Measurements from ENCODE around the gene MTOR. TPM values are rescaled to one million over a fixed set of nuclear protein-coding genes. Genes with fewer than 3 reads are reported as not detected.
"Not testable (repeated sequence)": the region's sequence is repeated elsewhere in the genome, so short reads cannot be mapped to it uniquely, and the experiment has no call there.

MTOR gene
- total RNA-seq, 1 donor from 2014 or later: 25.1 TPM

DNA sequence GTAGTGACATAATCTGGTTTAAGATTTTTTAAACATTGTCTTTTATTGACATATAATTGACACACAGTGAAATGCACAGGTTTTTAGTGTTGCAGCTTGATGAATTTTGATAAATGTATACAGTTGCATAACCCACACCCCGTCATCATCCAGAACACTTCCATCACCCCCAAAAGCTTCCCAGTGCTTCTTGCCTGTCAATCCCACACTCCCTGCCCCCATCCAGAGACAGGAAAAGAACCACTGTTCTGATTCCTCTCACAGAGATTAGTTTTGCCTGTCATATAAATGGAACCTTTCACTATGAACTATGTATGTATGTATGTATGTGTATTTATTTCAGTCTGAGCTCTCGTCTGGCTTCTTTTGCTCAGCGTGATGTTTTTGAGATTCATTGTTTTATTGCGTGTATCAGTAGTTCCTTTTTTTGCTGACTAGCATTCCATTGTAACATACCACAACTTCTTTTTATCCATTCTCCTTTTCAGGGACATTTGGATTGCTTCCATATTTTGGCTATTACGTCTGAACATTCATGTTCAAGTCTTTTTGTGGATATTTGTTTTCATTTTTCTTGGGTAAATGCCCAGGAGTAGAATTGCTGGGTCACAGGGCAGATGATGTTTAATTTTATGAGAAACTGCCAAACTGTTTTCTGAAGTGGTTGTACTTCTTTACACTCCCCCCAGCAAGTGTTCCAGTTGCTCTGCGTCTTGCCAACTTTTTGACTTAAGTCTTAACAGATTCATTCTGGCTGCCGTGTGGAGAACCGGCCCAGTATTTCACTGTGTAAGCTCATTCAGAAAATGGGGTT is 19.4 kb upstream of the MTOR start:
- Histone ChIP-seq H3K4me1 (ENCODE audit: control insufficient read depth in 3 of 3, insufficient read depth in 3 of 3, low read length in 3 of 3) (peaks cover 14 to 18% (median 15%) of the 10 kb centered on the region in 3 donors), H3K27me3 (ENCODE audit: control insufficient read depth in 3 of 3, insufficient read depth in 3 of 3, low read length in 3 of 3) (no peaks in the 10 kb centered on the region), H3K36me3 (ENCODE audit: control insufficient read depth in 3 of 3, insufficient read depth in 3 of 3, low read length in 3 of 3) (peaks cover 10 to 14% (median 11%) of the 10 kb centered on the region in 3 donors), H3K4me3 (ENCODE audit: low read length in 3 of 3) (no peak overlapping the region), H3K27ac (ENCODE audit: low read depth, low read length) (no peak overlapping the region), H3K9ac (ENCODE audit: low read depth in 1 of 3, low read length in 3 of 3) (no peak overlapping the region), H3K9me3 (ENCODE audit: control insufficient read depth in 3 of 3, low read length in 3 of 3) (no peaks in the 10 kb centered on the region)

DNA sequence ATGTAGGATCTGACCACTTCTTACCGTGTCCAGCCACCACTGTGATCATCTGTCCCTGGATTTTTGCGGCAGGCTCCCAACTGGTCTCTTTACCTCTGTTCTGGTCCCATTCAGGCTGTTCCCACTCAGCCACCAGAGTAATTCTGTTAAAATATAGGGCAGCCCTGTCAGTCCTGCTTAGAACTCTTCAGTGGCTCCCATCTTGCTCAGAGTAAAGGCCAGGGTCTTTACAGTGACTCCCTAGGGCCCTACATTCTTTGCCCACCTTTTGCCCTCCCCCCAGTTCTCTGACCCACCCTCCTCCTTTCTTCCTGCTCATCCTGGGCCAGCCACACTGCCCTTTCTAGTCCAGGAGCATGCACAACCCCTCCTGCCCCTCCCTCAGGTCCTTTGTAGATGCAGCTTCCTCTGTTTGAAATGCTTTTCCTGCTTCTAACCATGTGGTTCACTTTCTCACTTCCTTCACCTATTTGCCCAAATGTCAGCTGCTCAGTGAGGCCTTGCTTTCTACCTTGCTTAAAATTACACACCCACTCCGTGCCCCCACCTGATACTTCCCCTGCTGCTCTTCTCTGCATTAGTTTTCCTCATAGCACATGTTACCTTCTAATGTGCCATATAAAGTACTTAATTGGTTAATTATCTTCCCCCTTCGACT is 18.5 kb upstream of the MTOR start:
- H3K36me3 ChIP-seq (ENCODE audit: control insufficient read depth in 3 of 3, insufficient read depth in 3 of 3, low read length in 3 of 3): peaks cover 7 to 9% (median 8%) of the 10 kb centered on the region in 3 donors
- H3K9ac ChIP-seq (ENCODE audit: low read depth in 1 of 3, low read length in 3 of 3): peak overlapping the region in 1 of 3 donors; percentile 15
- H3K4me3 ChIP-seq (ENCODE audit: low read length in 3 of 3): no peak overlapping the region
- H3K27me3 ChIP-seq (ENCODE audit: control insufficient read depth in 3 of 3, insufficient read depth in 3 of 3, low read length in 3 of 3): no peaks in the 10 kb centered on the region
- no peaks in the 10 kb centered on the region for H3K9me3 ChIP-seq (ENCODE audit: control insufficient read depth in 3 of 3, low read length in 3 of 3)
- H3K4me1 ChIP-seq (ENCODE audit: control insufficient read depth in 3 of 3, insufficient read depth in 3 of 3, low read length in 3 of 3): peaks cover 11 to 18% (median 11%) of the 10 kb centered on the region in 3 donors
- H3K27ac ChIP-seq (ENCODE audit: low read depth, low read length): no peak overlapping the region

DNA sequence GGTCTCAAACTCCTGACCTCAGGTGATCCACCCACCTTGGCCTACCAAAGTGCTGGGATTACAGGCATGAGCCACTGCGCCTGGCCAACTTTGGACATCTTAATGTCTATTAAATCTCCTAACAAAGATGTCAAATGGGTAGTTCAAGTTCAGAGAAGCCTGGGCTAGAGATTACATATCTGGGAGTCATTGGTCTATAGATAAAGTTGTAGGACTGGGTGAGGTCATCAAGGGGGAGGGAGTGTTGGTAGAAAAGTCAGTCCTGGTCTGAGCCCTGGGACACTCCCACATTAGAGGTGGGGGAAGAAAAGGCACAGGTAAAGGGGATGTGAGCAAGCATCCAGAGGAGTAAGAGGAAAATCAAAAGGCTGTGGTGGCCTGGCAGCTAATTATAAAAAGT is 17.3 kb upstream of the MTOR start:
- Histone ChIP-seq H3K9ac (ENCODE audit: low read depth in 1 of 3, low read length in 3 of 3) (no peak overlapping the region), H3K4me1 (ENCODE audit: control insufficient read depth in 3 of 3, insufficient read depth in 3 of 3, low read length in 3 of 3) (peaks cover 22 to 28% (median 24%) of the 10 kb centered on the region in 3 donors), H3K9me3 (ENCODE audit: control insufficient read depth in 3 of 3, low read length in 3 of 3) (no peaks in the 10 kb centered on the region), H3K27ac (ENCODE audit: low read depth, low read length) (no peak overlapping the region), H3K27me3 (ENCODE audit: control insufficient read depth in 3 of 3, insufficient read depth in 3 of 3, low read length in 3 of 3) (no peaks in the 10 kb centered on the region), H3K4me3 (ENCODE audit: low read length in 3 of 3) (no peak overlapping the region), H3K36me3 (ENCODE audit: control insufficient read depth in 3 of 3, insufficient read depth in 3 of 3, low read length in 3 of 3) (peaks cover 2 to 12% (median 9%) of the 10 kb centered on the region in 3 donors)

- peaks cover 25 to 33% (median 28%) of the 10 kb centered on the region in 3 donors for H3K4me1 ChIP-seq (ENCODE audit: control insufficient read depth in 3 of 3, insufficient read depth in 3 of 3, low read length in 3 of 3)
- no peak overlapping the region for H3K4me3 ChIP-seq (ENCODE audit: low read length in 3 of 3)
- H3K27ac ChIP-seq (ENCODE audit: low read depth, low read length): no peak overlapping the region
- H3K36me3 ChIP-seq (ENCODE audit: control insufficient read depth in 3 of 3, insufficient read depth in 3 of 3, low read length in 3 of 3): peaks cover 2 to 12% (median 9%) of the 10 kb centered on the region in 3 donors
- H3K9me3 ChIP-seq (ENCODE audit: control insufficient read depth in 3 of 3, low read length in 3 of 3): no peaks in the 10 kb centered on the region
- no peaks in the 10 kb centered on the region for H3K27me3 ChIP-seq (ENCODE audit: control insufficient read depth in 3 of 3, insufficient read depth in 3 of 3, low read length in 3 of 3)
- no peak overlapping the region for H3K9ac ChIP-seq (ENCODE audit: low read depth in 1 of 3, low read length in 3 of 3)
These were observed 16.8 kb upstream of the MTOR start for GRCh38 chr1:11279152-11279551.

DNA sequence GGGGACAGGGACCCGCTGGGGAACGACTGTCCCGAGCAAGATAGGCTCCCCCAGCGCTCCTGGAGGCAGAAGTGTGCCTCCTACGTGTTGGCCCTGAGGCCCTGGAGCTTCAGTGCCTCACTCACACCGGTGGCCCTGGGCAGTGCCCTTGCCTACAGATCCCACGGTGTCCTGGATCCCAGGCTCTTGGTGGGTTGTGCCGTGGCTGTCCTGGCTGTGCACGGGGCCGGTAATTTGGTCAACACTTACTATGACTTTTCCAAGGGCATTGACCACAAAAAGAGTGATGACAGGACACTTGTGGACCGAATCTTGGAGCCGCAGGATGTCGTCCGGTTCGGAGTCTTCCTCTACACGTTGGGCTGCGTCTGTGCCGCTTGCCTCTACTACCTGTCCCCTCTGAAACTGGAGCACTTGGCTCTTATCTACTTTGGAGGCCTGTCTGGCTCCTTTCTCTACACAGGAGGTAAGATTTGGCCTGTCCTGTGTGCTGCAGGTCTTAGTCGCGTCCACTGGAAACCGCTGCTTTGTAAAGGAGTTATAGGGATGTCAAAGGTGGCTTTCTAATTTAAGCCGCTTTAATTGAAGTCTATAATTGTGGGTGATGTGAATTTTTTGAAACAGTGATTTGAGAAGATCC is 11.4 kb upstream of the MTOR start:
- Histone ChIP-seq H3K27ac (ENCODE audit: low read depth, low read length) (peak overlapping the region; percentile 92), H3K36me3 (ENCODE audit: control insufficient read depth in 3 of 3, insufficient read depth in 3 of 3, low read length in 3 of 3) (peaks cover 2 to 12% (median 7%) of the 10 kb centered on the region in 3 donors), H3K4me1 (ENCODE audit: control insufficient read depth in 3 of 3, insufficient read depth in 3 of 3, low read length in 3 of 3) (peaks cover 22 to 33% (median 24%) of the 10 kb centered on the region in 3 donors), H3K4me3 (ENCODE audit: low read length in 3 of 3) (peak overlapping the region; percentile 91 to 97 (median 97)), H3K27me3 (ENCODE audit: control insufficient read depth in 3 of 3, insufficient read depth in 3 of 3, low read length in 3 of 3) (no peaks in the 10 kb centered on the region), H3K9me3 (ENCODE audit: control insufficient read depth in 3 of 3, low read length in 3 of 3) (no peaks in the 10 kb centered on the region), H3K9ac (ENCODE audit: low read depth in 1 of 3, low read length in 3 of 3) (peak overlapping the region; percentile 83 to 99 (median 95))

- H3K27ac ChIP-seq (ENCODE audit: low read depth, low read length): peak within 1 kb of the TSS; percentile 92
- no peaks in the 10 kb centered on the region for H3K27me3 ChIP-seq (ENCODE audit: control insufficient read depth in 3 of 3, insufficient read depth in 3 of 3, low read length in 3 of 3)
- peak within 1 kb of the TSS; percentile 91 to 97 (median 97) for H3K4me3 ChIP-seq (ENCODE audit: low read length in 3 of 3)
- H3K4me1 ChIP-seq (ENCODE audit: control insufficient read depth in 3 of 3, insufficient read depth in 3 of 3, low read length in 3 of 3): peaks cover 22 to 33% (median 24%) of the 10 kb centered on the region in 3 donors
- peak within 1 kb of the TSS; percentile 83 to 99 (median 95) for H3K9ac ChIP-seq (ENCODE audit: low read depth in 1 of 3, low read length in 3 of 3)
- H3K9me3 ChIP-seq (ENCODE audit: control insufficient read depth in 3 of 3, low read length in 3 of 3): no peaks in the 10 kb centered on the region
- peaks cover 2 to 9% (median 7%) of the 10 kb centered on the region in 3 donors for H3K36me3 ChIP-seq (ENCODE audit: control insufficient read depth in 3 of 3, insufficient read depth in 3 of 3, low read length in 3 of 3)
These were observed 10.7 kb upstream of the MTOR start, which contains the start of gene UBIAD1 for GRCh38 chr1:11272832-11273594. TSS of gene UBIAD1 (plus strand) at chr1:11273198. CDS start at chr1:11273532, 334 bp downstream.

GRCh38 chr1:11272544-11272831 is 10.1 kb upstream of the MTOR start:
- peaks cover 22 to 33% (median 24%) of the 10 kb centered on the region in 3 donors for H3K4me1 ChIP-seq (ENCODE audit: control insufficient read depth in 3 of 3, insufficient read depth in 3 of 3, low read length in 3 of 3)
- H3K27ac ChIP-seq (ENCODE audit: low read depth, low read length): no peak overlapping the region
- H3K4me3 ChIP-seq (ENCODE audit: low read length in 3 of 3): peak overlapping the region; percentile 49 to 73 (median 69)
- H3K9ac ChIP-seq (ENCODE audit: low read depth in 1 of 3, low read length in 3 of 3): peak overlapping the region in 1 of 3 donors; percentile 38
- H3K9me3 ChIP-seq (ENCODE audit: control insufficient read depth in 3 of 3, low read length in 3 of 3): no peaks in the 10 kb centered on the region
- peaks cover 2 to 9% (median 7%) of the 10 kb centered on the region in 3 donors for H3K36me3 ChIP-seq (ENCODE audit: control insufficient read depth in 3 of 3, insufficient read depth in 3 of 3, low read length in 3 of 3)
- no peaks in the 10 kb centered on the region for H3K27me3 ChIP-seq (ENCODE audit: control insufficient read depth in 3 of 3, insufficient read depth in 3 of 3, low read length in 3 of 3)

- H3K27ac ChIP-seq (ENCODE audit: low read depth, low read length); H3K27me3 ChIP-seq (ENCODE audit: control insufficient read depth in 3 of 3, insufficient read depth in 3 of 3, low read length in 3 of 3): not testable (repeated sequence)
These were observed 5.3 kb upstream of the MTOR start for GRCh38 chr1:11267350-11268337.

More at GRCh38 chr1:11267350-11268337, 5.3 kb upstream of the MTOR start:
- H3K4me3 ChIP-seq (ENCODE audit: low read length in 3 of 3); H3K4me1 ChIP-seq (ENCODE audit: control insufficient read depth in 3 of 3, insufficient read depth in 3 of 3, low read length in 3 of 3); H3K9ac ChIP-seq (ENCODE audit: low read depth in 1 of 3, low read length in 3 of 3); H3K9me3 ChIP-seq (ENCODE audit: control insufficient read depth in 3 of 3, low read length in 3 of 3); H3K36me3 ChIP-seq (ENCODE audit: control insufficient read depth in 3 of 3, insufficient read depth in 3 of 3, low read length in 3 of 3): not testable (repeated sequence)
